HepG2 (cell line): ENCODE measurements around the gene EXO1. TPM values are rescaled to one million over a fixed set of nuclear protein-coding genes. Genes with fewer than 3 reads are reported as not detected.

Experiments used
- ATAC-seq: fragments of 200-7000 bp; cut with Tn5 transposase; 3 replicates; pipeline ENCODE4 v1.9.1; 2020; ENCODE audit warnings: mild to moderate bottlenecking, moderate library complexity
- BruUV-seq: library from RNA; stranded (reverse); fragments of 400-500 nt; replicated peaks from 2 replicates; lab custom pipeline; 2021; lab: Mats Ljungman, UMichigan
- CTCF ChIA-PET: fragments of 300-600 bp; formaldehyde crosslinking; extraction: SDS; loops from one replicate; lab custom pipeline; 2021; ENCODE audit warnings: low total read pairs, inconsistent platforms, low intra/inter-chr PET ratio; lab: Yijun Ruan, JAX
- POLR2A ChIA-PET: fragments of 350-600 bp; sonication (Branson Sonifier 250); formaldehyde crosslinking; loops from one replicate; lab custom pipeline; 2020; ENCODE audit warnings: antibody characterized with exemption, inconsistent platforms; lab: Yijun Ruan, JAX
- DNase-seq: peaks from one replicate; pipeline ENCODE4 v3.0.0-alpha.2; 2015; ENCODE audit warnings: low spot score
- FAIRE-seq: peaks from 3 replicates; lab custom pipeline; 2011; peaks lifted over from hg19 to GRCh38; lab: Jason Lieb, UNC
- H2AFZ ChIP-seq: one replicate; pipeline ENCODE4 v1.6.1; 2011; ENCODE audit warnings: low read length, inconsistent platforms
- H3K27ac ChIP-seq: fragments of 300-600 bp; 3 replicates; pipeline ENCODE4 v1.8.0; 2011; ENCODE audit warnings: mixed run types, mild to moderate bottlenecking, mixed read lengths, low read length, inconsistent platforms; ENCODE audit not compliant: insufficient read depth; ENCODE audit errors: extremely low read length
- H3K27me3 ChIP-seq, 2 experiments: fragments of 200-600 bp in 1 of 2; 2 replicates in 1 of 2; 3 replicates in 1 of 2; pipeline versions ENCODE4 v1.6.0 to v1.8.0; 2011; ENCODE audit warnings: low read length in 2 of 2, mild to moderate bottlenecking in 2 of 2, moderate library complexity in 2 of 2, inconsistent platforms in 1 of 2; ENCODE audit not compliant: insufficient read depth in 2 of 2, control insufficient read depth in 1 of 2
- H3K36me3 ChIP-seq, 2 experiments: fragments of 200-600 bp in 1 of 2; replicated peaks in 1 of 2; 2 replicates in 1 of 2; 3 replicates in 1 of 2; pipeline versions ENCODE4 v1.5.1 to v1.8.0; 2011; ENCODE audit warnings: low read length in 2 of 2, inconsistent platforms in 1 of 2; ENCODE audit not compliant: insufficient read depth in 2 of 2, control insufficient read depth in 1 of 2
- H3K4me1 ChIP-seq: 2 replicates; pipeline ENCODE4 v1.5.1; 2012; ENCODE audit warnings: low read length, inconsistent platforms; ENCODE audit not compliant: insufficient read depth
- H3K4me2 ChIP-seq: 2 replicates; pipeline ENCODE4 v1.6.0; 2011; ENCODE audit warnings: low read depth, low read length, inconsistent platforms
- H3K4me3 ChIP-seq, 3 experiments: fragments of 200-600 bp in 1 of 3; sonication (generic), shearing (Covaris generic) in 1 of 3; replicated peaks in 1 of 3; 2 replicates each; pipeline ENCODE4 v1.5.1; 2011 to 2016; ENCODE audit warnings: low read length in 3 of 3, inconsistent platforms in 2 of 3, low read depth in 2 of 3, mild to moderate bottlenecking in 2 of 3, control low read depth in 1 of 3, mixed read lengths in 1 of 3; ENCODE audit not compliant: insufficient read depth in 1 of 3
- H3K79me2 ChIP-seq: one replicate; pipeline ENCODE4 v1.6.1; 2011; ENCODE audit warnings: low read length, inconsistent platforms; ENCODE audit not compliant: insufficient read depth
- H3K9ac ChIP-seq: 2 replicates; pipeline ENCODE4 v1.6.0; 2011; ENCODE audit warnings: mild to moderate bottlenecking, low read depth, low read length, inconsistent platforms; ENCODE audit not compliant: insufficient read depth
- H3K9me3 ChIP-seq: 2 replicates; pipeline ENCODE4 v1.5.1; 2012; ENCODE audit warnings: mild to moderate bottlenecking, low read length
- H4K20me1 ChIP-seq: 2 replicates; pipeline ENCODE4 v1.6.0; 2011; ENCODE audit warnings: inconsistent platforms, mild to moderate bottlenecking, low read length, moderate library complexity; ENCODE audit not compliant: insufficient read depth
- CC2D1A ChIP-seq: sonication (generic); formaldehyde crosslinking; IDR thresholded peaks from 2 replicates; pipeline ENCODE4 v1.8.1; 2023; ENCODE audit warnings: mild to moderate bottlenecking, missing genetic modification reagents
- FOXC1 ChIP-seq: sonication (generic); formaldehyde crosslinking; IDR thresholded peaks from 2 replicates; pipeline ENCODE4 v1.8.0; 2022; ENCODE audit warnings: mild to moderate bottlenecking, missing genetic modification reagents, borderline replicate concordance
- GATAD1 ChIP-seq: IDR thresholded peaks from 2 replicates; pipeline ENCODE4 v1.6.1; 2016; ENCODE audit warnings: missing genetic modification reagents, missing compliant biosample characterization
- HOXD1 ChIP-seq: sonication (generic); formaldehyde crosslinking; IDR thresholded peaks from 2 replicates; pipeline ENCODE4 v1.5.0; 2020; ENCODE audit warnings: missing genetic modification reagents
- NAIF1 ChIP-seq: sonication (generic); formaldehyde crosslinking; IDR thresholded peaks from 2 replicates; pipeline ENCODE4 v1.5.0; 2020; ENCODE audit warnings: mild to moderate bottlenecking, missing genetic modification reagents, borderline replicate concordance
- PCBP1 ChIP-seq: fragments of 200-400 bp; formaldehyde crosslinking; IDR thresholded peaks from 2 replicates; pipeline ENCODE4 v1.6.1; 2017; ENCODE audit warnings: mild to moderate bottlenecking, low read depth, low read length, borderline replicate concordance
- SP1 ChIP-seq, 2 experiments: fragments of 450-650 bp in 1 of 2; sonication (generic) in 1 of 2; formaldehyde crosslinking in 1 of 2; IDR thresholded peaks; 2 replicates each; pipeline versions ENCODE4 v1.4.0 to v1.6.1; 2016 to 2020; ENCODE audit warnings: missing genetic modification reagents in 1 of 2
- SRY ChIP-seq: sonication (generic); formaldehyde crosslinking; IDR thresholded peaks from 2 replicates; pipeline ENCODE4 v1.8.0; 2022; ENCODE audit warnings: mild to moderate bottlenecking, missing genetic modification reagents
- XRCC5 ChIP-seq: fragments of 200-400 bp; formaldehyde crosslinking; optimal IDR thresholded peaks from 2 replicates; pipeline ENCODE3; 2017; ENCODE audit warnings: mild to moderate bottlenecking, low read length
- ZFX ChIP-seq: sonication (generic); formaldehyde crosslinking; IDR thresholded peaks from 2 replicates; pipeline ENCODE4 v1.4.0; 2020; ENCODE audit warnings: mild to moderate bottlenecking, low read depth, missing genetic modification reagents, moderate library complexity
- ZGPAT ChIP-seq: IDR thresholded peaks from 2 replicates; pipeline ENCODE4 v1.6.1; 2016; ENCODE audit warnings: mild to moderate bottlenecking
- ZNF383 ChIP-seq: sonication (generic); formaldehyde crosslinking; IDR thresholded peaks from 2 replicates; pipeline ENCODE4 v1.4.0; 2020; ENCODE audit warnings: missing genetic modification reagents, mild to moderate bottlenecking, borderline replicate concordance
- ZSCAN25 ChIP-seq: sonication (generic); formaldehyde crosslinking; IDR thresholded peaks from 2 replicates; pipeline ENCODE4 v1.8.0; 2022; ENCODE audit warnings: mild to moderate bottlenecking, missing genetic modification reagents
- WGBS: methylation state at CpG from one replicate; pipeline ENCODE4 v1.1.6; 2017; ENCODE audit warnings: low lambda C conversion rate; 5-methylcytosine and 5-hydroxymethylcytosine counted together
- in situ Hi-C: cut with HindIII; loops from 2 replicates; pipeline ENCODE4 v1.10.0; 2017; ENCODE audit warnings: low pct_unique_long_range_greater_than_20kb; ENCODE audit not compliant: extremely low pct_ligation_motif_present
- intact Hi-C: fragments of 100-400 bp; cut with micrococcal nuclease; formaldehyde crosslinking; loops from one replicate; pipeline ENCODE4 v1.10.0; 2022; ENCODE audit not compliant: unreplicated experiment
- polyA plus RNA-seq, 8 experiments: library from polyadenylated mRNA; depleted of rRNA in 3 of 8; stranded (reverse) in 7 of 8; unstranded in 1 of 8; fragments of >200 nt; fragmentation: Illumina TruSeq in 4 of 8; extraction: Trizol in 4 of 8; gene quantifications; 2 replicates each; pipeline versions ENCODE4 v1.2.1 to v1.2.3, GENCODE V29; 2011 to 2016; ENCODE audit warnings: low read depth in 4 of 8, missing spikeins in 1 of 8, mixed read lengths in 1 of 8; ENCODE audit not compliant: insufficient read depth in 1 of 8
- total RNA-seq, 5 experiments: library from RNA; depleted of rRNA; stranded (reverse); fragments of >200 nt; fragmentation: Illumina TruSeq; extraction: Trizol; gene quantifications; 2 replicates each; pipeline ENCODE4 v1.2.3, GENCODE V29; 2016; ENCODE audit warnings: low read depth in 1 of 5

Gene EXO1
- total and polyA plus RNA-seq, 2 of the 13 experiments (the other 11 are each of a cell fraction or from before 2014, with no cell fraction given), result 3.2 to 26.1 TPM

GRCh38 chr1:241840164-241840563, 7.8 kb upstream of the EXO1 start (continued):
- TF ChIP-seq SRY, result no peak

- Histone ChIP-seq H3K27ac (no peak overlapping the region), H3K4me2 (no peak overlapping the region), H4K20me1 (no peaks in the 10 kb centered on the region), H3K27me3 (no peaks in the 10 kb centered on the region; a peak in 1 of 5 replicates), H3K36me3 (no peaks in the 10 kb centered on the region), H3K79me2 (no peaks in the 10 kb centered on the region), H3K9ac (no peak overlapping the region), H3K4me3 (no peak overlapping the region), H3K9me3 (no peaks in the 10 kb centered on the region), H2AFZ (no peak overlapping the region), H3K4me1 (peaks cover 14% of the 10 kb centered on the region; the same call in 1 of the 2 replicates)
- DNase-seq (no peak), FAIRE-seq (no peak), ATAC-seq (no peak)
- intact Hi-C loops (no loop called here), in situ Hi-C loops (no loop called here)
- ChIA-PET POLR2A (interaction anchor here (1.0 kb wide), 1 partner anchor 201 kb away, joined by 3 read pairs; the partner anchor contains the start of genes CHML and OPN3), CTCF (no interaction called here)
- no peak for TF ChIP-seq GATAD1 (CRISPR knock-in tag)
- TF ChIP-seq HOXD1, result no peak
- no peak for TF ChIP-seq PCBP1
- no peak for TF ChIP-seq ZSCAN25 (CRISPR knock-in tag)
- TF ChIP-seq ZNF383, result no peak
- WGBS, result 36% methylated on average over 3 of the region's 3 CpGs
- BruUV-seq, result no TSS peak
Observed at GRCh38 chr1:241841691-241842090, 6.3 kb upstream of the EXO1 start.

DNA sequence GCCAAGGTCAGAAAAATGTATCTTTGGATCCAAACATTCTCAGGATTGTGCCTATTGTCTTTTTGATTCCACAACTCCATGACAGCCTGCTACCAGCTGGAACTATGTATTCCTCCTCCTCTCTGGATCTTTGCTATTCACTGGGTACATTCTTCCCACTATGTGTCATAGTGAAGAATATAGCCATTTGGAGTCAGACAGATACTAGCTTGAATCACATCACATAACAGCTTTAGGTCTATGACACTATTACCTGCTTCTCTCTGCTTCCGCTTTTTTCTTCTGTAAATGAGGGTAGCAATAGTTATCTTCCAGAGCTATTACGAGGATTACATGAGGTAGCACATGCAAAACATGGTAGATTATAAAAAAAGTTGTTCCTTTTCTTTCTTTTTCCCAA, 5.4 kb upstream of the EXO1 start:
- WGBS, result 0% methylated on average over 2 of the region's 2 CpGs
- no peaks in the 10 kb centered on the region for H3K9me3 ChIP-seq
- FAIRE-seq, result no peak
- ATAC-seq, result no peak
- H3K9ac ChIP-seq, result no peak overlapping the region
- ChIA-PET CTCF (no interaction called here), POLR2A (no interaction called here)
- H3K27me3 ChIP-seq, result no peaks in the 10 kb centered on the region; a peak in 1 of 5 replicates
- no peak overlapping the region for H3K27ac ChIP-seq
- H3K4me2 ChIP-seq, result no peak overlapping the region
- peaks cover 21% of the 10 kb centered on the region; the same call in 1 of the 2 replicates for H3K4me1 ChIP-seq
- H3K79me2 ChIP-seq, result no peaks in the 10 kb centered on the region
- H2AFZ ChIP-seq, result no peak overlapping the region
- no peak for DNase-seq
- no peaks in the 10 kb centered on the region for H3K36me3 ChIP-seq
- intact Hi-C loops, result no loop called here
- no peaks in the 10 kb centered on the region for H4K20me1 ChIP-seq
- no TSS peak for BruUV-seq
- in situ Hi-C loops, result no loop called here
- H3K4me3 ChIP-seq, result no peak overlapping the region
- TF ChIP-seq ZSCAN25 (CRISPR knock-in tag), result no peak
- no peak for TF ChIP-seq SP1 (IDR thresholded peaks at IDR 0.05)
- no peak for TF ChIP-seq SP1 (CRISPR knock-in tag; IDR thresholded peaks at IDR 0.05)
- no peak for TF ChIP-seq ZGPAT (CRISPR knock-in tag)
- TF ChIP-seq CC2D1A (CRISPR knock-in tag), result no peak
- no peak for TF ChIP-seq XRCC5
- TF ChIP-seq NAIF1 (CRISPR knock-in tag), result no peak
- TF ChIP-seq ZFX (CRISPR knock-in tag), result no peak
- TF ChIP-seq FOXC1 (CRISPR knock-in tag), result no peak
